DMS53 treated with DMSO at 0.1 percent for 48 hours (cell line): ENCODE results near the gene MAGI1.
"Not testable (repeated sequence)": the region's sequence is repeated elsewhere in the genome, so short reads cannot be mapped to it uniquely, and the experiment has no call there.

Source experiments
- DNase-seq: peaks from one replicate; lab custom pipeline; 2025; ENCODE audit not compliant: unreplicated experiment; lab: John Stamatoyannopoulos, UW

MAGI1 gene

DNA sequence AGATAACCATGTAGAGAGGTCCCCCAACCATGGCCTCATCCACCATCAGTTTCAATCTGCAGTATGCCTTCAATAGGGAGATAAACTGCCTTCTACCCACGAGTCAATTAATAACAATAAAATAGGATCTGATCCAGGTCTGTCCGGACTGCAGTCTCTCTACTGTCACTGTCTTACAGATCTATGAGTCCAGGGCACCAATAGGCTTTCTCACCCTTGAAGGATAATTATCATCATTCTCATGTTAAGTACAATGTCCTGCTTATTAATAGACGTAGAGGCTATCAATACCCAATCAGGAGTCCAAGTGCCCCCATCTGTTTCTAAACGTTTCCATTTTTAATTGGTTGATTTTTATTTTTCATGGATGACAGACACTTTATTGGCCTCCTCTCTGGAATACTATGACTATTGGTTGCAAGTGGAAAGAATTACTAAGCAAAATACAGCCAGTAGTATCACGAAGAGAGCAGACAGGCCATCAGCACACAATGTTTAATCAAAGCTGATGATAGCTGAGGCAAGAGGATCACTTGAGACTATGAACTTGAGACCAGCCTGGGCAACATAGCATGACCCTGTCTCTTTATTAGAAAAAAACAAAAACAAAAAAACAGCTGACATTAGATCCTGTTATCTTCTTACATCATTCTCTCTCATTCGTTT is 480.7 kb downstream of the MAGI1 start:
- DNase-seq: no peak

DNA sequence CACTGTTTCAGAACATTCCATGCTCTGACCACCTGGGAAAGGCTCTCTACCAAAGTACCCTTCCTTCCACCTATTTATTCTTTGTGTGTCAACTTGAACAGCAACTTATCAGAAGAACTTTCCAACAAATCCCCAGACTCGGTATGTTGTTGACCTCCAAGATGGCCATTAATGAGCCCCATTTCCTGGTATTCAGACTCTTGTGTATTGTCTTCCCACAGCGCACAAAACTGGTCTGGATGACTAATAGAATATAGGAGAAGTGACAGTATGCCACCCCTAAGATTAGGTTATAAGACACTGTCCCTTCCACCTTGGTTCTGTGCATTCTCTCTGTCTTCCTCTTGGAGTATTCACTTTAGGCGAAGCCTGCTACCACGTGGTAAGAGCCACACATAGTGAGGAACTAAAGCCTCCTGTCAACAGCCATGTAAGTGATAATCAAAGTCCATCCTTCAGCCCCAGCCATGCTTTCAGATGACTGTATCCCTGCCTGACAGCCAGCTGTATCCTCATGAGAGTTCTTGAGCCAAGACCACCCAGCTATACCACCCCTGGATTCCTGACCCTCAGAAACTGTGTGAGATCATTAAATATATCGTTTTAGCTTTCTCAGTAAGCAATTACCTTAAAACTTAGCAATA is 481.7 kb downstream of the MAGI1 start:
- no peak for DNase-seq

DNA sequence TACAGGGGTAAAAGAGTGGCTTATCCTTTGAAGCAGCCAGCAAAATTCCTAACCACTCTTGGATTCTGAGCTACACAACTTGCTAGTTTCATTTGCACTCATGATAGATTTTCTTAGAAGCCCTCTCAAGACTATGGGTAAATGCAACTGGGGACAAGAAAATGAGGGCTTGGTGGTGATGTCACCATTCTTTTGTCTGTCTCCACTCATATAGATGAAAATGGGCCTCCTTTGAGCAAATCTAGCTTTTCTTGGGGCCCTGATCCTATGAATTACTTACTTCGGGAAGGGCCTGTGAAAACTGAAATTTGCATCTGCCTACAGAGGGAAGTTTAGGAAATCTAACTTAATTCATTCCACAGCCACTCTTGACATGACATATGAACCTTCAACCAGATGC is 486.3 kb downstream of the MAGI1 start:
- DNase-seq: no peak

DNA sequence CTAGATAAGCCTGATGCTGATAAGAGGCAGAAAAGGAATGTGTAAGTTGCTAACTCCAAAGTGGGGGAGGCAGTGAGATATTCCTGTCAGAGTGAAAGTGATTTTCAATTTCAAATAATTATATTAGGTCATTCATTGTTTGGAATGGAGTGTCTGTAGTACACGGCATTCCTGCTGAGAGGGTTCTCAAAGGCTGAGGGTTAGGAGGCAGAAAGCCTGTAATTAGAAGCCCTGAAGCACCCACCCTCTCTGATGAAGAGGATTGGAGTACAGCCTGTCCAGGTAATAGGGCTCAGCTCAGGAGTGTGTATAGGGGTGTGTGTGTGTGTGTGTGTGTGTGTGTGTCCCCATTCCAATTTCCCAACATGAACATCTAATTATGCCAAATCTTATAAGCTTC is 486.8 kb downstream of the MAGI1 start:
- no peak for DNase-seq

DNA sequence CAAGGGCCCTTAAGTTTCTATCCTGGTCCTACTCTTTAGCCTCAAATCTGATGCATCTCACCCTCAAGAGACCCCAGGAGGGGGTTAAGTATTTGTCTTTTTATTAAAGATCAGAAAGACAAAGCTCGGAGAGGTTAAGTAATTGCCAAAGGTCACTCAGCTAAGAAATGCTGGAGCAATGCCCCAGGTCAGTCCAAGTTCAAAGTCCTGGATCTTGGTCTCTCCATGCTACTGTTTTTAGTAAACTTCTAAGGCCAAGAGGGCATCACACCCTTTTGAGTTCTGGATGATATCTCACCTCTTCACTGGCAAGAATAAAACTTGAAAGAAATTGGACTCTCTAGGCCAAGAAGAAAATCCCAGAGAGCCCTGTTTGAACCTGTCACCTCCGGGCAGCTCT is 488.6 kb downstream of the MAGI1 start:
- no peak for DNase-seq

DNA sequence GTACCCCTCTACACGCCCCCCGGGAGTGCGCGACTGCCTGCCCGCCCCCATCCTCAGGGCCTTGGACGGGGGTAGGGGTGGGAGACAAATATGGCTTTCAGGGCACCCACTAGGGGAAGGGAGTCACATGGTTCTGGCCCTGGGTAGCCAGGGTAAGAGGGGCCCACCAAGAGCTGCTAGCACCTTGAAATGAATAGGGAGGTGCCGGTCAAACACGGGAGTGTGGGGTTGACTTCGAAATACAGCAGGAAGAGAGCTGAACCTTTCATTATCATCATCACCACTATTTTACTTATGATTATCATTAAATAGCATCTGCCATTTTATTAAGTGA is 489.1 kb downstream of the MAGI1 start:
- DNase-seq: no peak

DNA sequence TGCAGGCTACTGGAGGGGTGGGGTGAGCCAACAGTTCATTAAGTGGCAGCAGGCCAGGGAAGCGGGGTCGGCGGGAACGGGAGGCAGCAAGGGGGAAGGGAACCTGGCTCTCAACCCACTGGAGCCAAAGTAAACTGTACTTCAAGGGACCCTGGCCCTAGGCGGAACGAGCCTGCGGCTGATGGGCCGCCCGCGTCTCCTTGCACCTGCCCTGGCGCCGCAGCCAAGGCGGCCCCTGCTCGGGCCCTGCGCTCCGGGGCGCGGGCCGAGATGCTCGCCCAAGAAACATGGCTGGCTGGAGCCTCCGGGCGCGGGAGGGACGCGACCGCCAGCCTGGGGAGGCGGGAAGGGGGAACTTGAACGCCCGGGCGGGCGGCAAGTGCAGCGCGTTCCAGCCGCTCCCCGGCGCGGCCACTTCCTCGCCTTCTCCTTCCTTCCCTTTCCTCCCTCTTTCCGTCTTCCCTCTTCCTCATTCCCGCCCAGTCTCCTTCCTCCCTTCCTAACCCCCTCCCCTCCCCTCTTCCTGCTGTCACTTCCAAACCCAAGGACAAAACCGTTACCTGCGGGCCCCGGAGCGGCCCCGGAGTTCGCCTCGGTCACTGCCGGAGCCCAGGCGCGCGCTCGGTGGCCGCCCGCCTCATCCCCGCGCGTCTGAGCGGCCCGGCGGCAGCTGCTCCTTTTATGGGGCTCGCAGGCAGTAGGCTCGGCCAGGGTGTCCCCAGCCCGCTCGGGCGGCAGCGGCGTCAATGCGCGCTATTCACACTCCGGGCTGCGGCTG is 489.7 kb downstream of the MAGI1 start:
- no peak for DNase-seq

DNA sequence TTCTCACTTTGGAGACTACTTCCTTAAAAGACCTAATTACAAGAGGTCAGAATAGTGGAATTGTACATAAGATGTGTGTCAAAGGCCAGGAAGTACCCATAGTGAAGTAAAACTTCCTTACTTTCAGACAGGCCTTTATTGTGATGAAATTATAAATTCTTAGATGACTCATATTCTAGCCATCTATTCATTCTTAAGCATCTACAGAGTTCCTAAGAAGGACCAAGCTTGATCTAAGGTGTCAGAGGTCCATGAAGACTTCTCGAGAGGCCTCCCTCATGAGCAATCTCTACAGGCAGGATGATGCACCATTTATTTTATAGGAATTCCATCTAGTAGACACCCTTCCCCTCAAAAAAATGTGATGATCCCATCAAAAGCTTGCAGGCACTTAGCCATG is 493.3 kb downstream of the MAGI1 start:
- no peak for DNase-seq

DNA sequence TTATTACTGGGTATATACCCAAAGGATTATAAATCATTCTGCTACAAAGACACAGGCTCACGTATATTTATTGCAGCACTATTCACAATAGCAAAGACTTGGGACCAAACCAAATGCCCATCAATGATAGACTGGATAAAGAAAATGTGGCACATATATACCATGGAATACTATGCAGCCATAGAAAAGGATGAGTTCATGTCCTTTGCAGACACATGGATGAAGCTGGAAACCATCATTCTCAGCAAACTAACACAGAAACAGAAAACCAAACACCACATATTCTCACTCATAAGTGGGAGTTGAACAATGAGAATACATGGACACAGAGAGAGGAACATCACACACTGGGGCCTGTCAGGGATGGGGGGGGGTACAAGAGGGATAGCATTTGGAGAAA is 495.3 kb downstream of the MAGI1 start:
- DNase-seq: not testable (repeated sequence)

DNA sequence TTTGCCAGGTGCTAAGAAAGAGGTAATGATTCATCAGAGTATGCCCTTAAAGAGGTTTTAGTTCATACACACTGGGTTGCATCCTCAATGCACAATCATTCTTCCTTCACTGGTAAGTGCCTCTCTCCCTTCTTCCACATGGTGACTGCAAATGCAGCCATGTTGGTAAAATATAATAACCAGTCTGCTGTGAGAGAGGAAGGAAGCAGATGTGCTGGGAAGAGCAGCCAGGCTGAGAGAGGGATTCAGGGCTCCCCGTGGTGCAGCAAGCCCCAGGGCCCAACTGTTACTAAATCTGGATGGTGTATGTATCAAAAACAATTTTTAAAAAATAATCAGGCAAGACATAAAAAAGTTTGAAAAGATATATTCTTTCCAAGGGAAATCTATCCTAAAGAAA is 498.1 kb downstream of the MAGI1 start:
- no peak for DNase-seq

DNA sequence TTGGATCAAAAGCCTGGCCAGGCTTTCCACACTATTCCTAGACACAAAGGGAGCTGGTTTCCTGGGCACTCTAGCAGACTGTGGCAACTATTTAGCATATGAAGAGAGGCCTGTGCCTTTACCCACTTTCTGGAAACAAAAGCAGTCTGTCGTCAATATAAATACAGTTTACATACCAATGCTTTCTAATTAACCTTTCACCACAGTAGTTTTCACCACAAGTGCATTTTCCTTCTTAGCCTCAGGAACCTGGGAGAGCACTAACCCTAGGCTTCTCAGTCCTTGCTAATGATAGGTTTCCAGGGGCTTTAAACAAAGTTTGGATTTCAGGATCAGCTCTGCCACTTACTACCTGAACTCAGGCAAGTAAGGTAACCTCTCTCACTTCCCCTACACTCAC is 499.1 kb downstream of the MAGI1 start:
- DNase-seq: no peak

DNA sequence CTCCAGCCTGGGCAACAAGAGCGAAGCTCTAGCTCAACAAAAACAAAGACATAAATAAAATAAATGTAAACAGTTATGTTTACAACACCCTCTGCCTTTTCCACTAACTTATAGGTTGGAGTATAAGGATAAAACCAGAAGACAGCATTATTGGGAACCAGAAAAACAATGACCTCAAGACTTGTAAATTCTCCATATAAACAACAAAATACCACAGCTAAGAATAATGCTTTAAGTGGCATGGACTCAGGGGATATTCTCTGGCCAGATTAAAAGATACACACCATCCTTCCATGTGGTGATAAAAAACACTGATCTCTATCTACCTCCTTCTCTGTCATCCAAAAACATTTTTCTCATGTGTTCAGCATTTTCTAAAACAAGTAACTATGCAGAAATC is 500.6 kb downstream of the MAGI1 start:
- DNase-seq: no peak

DNA sequence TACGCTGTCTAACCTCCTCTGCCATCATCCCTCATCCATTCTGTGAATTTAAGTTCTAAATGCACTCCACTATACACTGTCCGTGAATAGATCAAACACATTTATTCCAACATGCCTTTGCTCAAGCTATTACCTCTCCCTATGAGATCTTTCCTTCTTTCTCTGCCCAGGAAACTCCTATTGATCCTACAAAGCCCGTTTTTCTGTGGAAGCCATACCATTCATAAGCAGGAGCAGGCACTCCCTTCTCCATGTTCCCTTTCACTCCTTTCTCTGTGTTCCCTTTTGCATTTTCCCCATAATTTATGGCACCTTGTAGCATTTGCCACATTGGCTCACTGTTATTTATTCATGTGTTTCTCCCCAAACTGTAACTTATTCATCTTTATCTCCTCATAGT is 501.6 kb downstream of the MAGI1 start:
- no peak for DNase-seq

DNA sequence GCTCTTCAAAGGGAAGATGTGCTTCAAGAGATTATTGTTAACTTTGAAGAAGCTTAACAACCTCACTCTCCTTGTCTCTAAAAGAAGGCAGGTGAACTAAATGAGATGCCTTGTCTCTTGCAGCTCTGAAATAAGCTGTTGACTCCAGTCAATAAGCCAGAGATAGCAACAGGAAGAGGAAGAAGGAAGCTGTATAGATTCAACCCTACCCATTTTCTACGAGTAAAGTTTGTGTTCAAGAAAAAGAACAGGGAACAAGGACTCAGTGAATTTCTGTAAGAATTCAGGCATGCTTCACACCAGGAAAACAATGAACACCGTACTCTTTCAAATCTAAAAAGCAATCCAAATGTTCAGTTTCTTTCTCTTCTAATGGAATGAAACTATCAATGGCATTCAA is 503.5 kb downstream of the MAGI1 start:
- DNase-seq: no peak

DNA sequence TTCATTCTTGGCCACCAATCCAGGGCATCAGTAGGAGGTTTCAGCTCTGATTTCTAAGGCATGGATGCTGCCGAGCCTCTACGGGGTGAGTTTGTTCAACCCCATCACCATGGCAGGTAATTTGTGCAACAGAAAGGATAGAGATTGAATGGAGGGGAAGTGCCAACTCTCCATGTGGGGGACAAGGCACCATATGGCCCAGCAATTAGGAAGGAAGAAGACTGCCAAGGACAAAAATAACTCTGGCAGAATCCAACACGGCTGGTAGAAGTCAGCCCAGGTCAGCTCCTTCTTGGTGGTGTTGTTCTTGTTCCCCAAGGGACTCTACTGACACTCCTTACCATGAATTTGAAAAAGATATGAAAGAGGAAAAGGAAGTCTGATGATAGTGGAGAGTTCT is 503.9 kb downstream of the MAGI1 start:
- no peak for DNase-seq

DNA sequence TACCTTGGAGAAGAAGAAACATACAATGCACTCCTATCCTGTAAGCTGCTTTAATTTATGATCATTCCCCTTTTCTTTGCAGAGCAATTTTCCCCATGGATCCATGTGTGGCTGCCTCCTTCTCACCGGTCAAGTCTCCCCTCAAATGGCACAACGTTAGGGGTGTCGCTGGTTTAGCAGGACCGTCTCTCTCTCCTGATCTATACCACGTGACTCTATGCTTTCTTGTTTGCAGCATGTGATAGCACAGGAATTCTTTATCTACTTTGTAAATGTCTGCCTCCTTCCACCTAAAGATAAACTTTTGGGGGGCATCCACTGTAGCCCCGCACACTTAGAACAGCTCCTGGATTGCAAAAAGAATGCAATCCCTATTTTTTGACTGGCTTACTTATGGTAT is 506.0 kb downstream of the MAGI1 start:
- DNase-seq: no peak

DNA sequence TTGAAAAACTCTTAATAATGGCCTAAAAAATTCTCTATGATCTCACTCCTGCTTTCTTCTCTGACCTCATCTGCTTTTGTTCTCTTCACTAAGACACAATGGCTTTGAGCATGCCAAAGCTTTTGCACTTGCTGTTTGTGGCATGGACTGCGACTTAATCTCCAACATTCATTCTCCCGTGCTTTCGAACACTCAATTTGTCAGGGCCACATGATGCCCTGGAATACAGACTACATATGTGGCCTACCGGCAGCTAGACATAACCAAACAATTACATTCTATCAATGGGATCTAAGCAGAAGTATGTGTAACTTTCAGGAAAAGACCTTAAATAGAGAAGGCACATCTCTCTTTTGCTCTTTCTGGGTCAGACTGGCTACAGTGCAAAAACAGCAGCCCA is 506.5 kb downstream of the MAGI1 start:
- no peak for DNase-seq

DNA sequence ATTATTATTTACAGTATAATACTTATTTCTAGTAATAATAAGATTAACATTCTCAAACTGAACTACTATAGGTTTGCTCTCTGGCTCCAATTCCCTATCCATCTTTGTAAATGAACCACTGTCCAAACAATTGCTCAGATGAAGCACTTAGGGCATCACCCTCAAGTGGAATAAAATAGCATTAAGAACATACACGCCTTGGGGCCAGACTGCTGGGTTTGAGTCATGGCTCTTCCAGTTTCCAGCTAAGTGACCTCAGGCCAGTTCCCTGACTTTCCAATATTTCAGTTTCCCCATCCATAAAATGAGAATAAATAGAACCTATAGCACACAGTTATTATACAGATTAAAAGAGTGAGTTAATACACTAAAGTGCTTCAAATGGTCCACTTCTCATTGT is 507.2 kb downstream of the MAGI1 start:
- DNase-seq: no peak

DNA sequence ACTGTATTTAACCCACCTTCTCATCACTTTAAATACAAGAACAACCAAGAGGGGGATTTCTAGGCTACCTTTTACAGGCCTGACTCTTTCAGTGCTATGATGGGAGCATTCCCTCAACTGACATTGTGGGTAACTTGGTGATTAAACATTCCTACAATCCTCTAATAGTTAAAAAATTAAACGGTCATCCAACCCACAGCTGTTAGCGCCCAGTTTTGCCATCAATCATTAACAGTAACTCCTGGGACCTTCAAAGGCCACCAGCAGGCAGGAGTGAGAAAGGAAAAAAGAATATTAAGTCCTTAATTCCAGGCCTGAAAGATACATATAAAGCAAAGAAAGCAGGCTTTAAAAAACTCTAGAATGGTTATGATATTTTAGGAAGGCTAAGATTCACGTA is 512.1 kb downstream of the MAGI1 start:
- DNase-seq: no peak

DNA sequence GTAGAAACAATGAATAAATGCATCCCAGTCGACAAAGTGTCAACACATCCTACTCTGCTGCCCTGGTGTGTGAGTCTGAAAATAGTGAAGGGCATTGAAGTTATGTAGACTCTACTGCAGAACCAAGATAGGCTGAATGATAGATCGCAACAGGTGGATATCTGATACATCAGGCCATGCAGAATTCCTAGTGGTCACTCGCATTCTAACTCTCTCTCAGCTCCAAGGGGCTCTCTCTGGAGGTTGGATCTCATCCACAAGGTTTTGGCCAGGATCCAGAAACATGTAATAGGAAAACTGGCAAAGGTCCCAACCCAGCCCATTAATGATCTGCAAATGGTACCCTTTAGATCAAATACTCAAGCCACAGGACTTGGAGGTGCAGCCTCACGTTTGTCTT is 514.1 kb downstream of the MAGI1 start:
- DNase-seq: no peak

DNA sequence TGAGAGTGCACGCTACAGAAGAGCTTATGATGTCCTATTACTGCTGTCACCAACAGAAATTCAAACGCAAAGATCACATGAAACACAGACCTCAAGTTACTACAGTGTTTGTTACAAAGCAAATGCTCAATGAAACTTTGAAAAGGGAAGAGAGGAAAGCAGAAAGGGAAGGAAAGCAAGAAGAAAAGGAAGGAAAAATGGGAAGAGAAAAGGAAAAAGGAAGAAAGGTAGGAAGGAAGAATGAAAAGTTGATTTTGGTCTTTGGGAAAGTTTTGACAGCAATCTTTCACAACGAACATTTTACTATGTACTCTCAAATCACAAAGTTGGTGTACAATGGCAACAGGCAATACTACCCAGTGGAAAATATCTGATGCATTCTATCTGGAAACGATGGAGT is 514.8 kb downstream of the MAGI1 start:
- DNase-seq: no peak

DNA sequence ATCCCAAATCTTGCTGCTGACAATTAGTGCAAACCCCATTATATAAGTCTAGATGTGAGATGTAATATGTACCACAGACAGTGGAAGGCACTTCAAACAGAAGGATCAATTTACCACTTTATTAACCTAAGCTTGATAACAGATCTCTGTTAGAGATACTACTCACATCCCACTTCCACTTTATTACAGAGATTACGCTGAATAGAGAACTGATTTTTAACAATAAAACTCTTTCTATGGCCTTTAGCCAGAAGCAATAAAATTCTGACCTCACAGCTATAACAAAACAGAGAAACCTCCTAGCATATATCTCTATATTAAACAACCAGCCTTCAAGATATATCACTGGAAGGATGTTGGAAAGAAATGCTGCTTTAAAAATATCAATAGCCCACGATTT is 517.7 kb downstream of the MAGI1 start:
- DNase-seq: no peak

DNA sequence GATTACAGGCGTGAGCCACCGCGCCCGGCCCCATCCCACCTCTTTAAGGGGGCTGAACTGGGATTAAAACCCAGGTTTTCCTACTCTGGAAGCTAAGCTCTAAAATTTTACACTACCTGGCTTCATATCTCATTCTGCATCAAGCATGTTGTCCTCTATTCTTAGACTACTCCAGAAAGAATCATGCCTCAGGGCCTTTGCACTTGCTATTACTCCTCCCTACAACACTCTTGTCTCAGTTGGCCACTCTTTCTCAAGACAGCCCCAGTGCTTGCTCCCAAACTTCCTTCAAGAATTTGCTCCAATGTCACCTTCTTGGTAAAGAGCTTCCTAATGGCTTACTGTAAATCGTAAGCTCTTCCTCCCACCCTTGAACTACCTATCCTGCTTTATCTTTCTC is 521.7 kb downstream of the MAGI1 start:
- DNase-seq: no peak
